GM19395 (cell line): ENCODE measurements around the gene OR2T10.
"Not testable (repeated sequence)": the region's sequence is repeated elsewhere in the genome, so short reads cannot be mapped to it uniquely, and the experiment has no call there.

Experiments
- ATAC-seq: cut with Tn5 transposase; IDR thresholded peaks from one replicate; pipeline ENCODE4 v1.9.1; 2021; ENCODE audit warnings: mild to moderate bottlenecking, moderate library complexity; ENCODE audit not compliant: unreplicated experiment

OR2T10 gene

DNA sequence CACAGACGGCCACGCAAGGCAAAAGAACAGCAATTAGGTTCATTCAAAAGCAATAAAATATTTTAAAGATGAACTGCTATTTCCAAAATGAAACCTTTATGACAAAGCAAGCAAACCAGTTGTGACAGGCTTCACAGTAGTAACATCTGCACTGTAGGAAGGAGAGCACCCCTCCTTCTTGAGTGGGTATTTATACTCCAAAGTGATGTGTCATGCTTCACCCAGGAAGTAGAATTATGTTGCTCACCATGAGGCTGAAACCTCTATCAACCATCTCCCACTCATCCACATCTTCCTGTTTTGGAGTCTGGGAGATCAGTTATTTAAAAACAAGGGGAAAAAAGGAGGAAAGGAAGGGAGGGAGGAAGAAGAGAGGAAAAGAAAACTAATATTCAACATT, 885 bp downstream of the OR2T10 start:
- ATAC-seq: no peak

GRCh38 chr1:248593226-248593625, 4.3 kb downstream of the OR2T10 start:
- no peak for ATAC-seq

DNA sequence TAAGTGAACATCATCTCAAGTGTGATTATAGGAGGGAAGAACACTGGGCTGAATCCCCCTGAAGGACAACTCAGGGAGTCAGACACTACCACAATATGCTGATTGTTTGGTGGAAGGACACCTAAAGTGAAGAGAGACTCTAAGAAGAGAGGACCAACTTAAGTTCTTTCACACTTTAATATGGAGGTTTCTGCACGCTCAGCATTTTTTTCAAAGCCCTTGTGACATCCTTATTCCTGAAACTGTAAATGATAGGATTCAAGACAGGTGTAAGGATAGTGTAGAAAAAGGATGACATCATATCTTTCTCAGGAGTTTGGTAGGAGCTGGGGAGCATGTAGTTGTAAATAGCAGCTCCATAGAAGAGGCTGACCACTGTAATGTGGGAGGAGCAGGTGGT, 4.8 kb downstream of the OR2T10 start:
- ATAC-seq: no peak

GRCh38 chr1:248590055-248590454, 7.4 kb downstream of the OR2T10 start:
- no peak for ATAC-seq

GRCh38 chr1:248589334-248589733, 8.2 kb downstream of the OR2T10 start:
- ATAC-seq: no peak

GRCh38 chr1:248585266-248585665, 12.2 kb downstream of the OR2T10 start:
- no peak for ATAC-seq

DNA sequence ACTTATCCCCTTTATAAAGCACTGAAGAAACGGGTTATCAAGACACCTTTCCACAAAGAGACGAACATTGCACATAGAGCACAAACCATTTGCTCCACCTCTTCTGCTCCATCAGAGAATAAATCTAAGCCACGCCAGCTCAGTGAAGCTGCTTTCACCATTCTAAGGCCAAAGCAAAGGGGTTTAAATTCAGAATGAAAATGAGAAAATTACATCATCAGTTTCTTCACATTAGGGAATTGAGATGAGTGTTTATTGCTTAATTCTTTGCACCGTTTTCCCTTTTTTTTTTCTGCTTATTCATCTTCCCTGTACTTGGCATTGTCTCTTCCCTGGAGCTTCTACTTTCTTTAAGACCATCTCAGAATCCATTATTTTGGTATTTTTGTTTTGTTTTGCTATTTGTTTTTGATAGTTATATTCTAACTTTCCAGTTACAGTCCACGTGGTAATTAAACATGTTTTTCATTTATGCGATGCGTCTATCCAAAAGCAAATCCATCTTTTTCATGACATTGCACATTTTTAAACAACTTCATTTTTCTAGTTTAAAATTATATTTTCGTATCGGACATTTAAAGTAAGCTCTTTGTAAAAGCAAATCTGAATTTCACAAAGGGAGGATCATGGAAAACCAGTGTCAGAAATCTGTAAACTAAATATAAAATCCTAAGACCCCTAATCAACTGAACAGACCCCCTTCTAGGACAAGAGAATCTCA, 21.1 kb downstream of the OR2T10 start:
- ATAC-seq: no peak

DNA sequence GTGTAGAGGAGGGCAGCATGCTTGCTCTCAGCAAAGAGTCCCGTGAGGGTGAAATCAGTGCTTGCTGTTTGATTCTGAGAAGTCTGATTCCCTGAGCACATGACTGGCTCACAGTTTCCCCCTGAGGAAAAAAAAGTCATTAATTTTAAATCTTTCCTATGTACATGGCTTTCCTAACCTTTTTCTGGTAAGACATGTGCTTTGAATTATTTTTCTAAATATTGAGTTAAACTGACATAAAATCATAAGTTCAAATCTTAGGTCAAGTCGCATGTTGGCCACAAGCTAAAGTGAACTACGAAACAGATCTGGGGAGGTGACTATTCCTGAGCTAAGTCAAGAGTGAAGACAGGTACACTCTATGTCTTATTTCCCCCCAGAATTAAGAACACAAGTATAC, 22.8 kb downstream of the OR2T10 start, which contains the start of gene OR2T34:
OR2T34 (minus strand) TSS at position 101 of the 400 bp plus-strand sequence; CDS start at position 101, 0 bp downstream.
- not testable (repeated sequence) for ATAC-seq

DNA sequence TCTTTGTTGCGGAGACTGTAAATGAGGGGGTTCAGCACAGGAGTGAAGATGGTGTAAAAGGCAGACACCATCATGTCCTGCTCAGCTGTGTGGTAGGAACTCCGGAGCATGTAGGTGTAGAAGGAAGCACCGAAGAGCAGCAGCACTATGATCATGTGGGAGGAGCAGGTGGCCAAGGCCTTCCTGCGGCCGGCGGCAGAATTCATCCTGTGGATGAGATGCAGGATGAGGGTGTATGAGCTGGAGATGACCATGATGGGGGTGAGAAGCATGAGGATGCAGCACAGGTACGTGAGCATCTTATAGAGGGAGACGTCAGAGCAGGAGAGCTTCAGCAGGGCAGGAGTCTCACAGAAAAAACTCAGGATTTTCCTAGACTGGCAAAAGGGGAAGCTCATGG, 23.6 kb downstream of the OR2T10 start:
- not testable (repeated sequence) for ATAC-seq

DNA sequence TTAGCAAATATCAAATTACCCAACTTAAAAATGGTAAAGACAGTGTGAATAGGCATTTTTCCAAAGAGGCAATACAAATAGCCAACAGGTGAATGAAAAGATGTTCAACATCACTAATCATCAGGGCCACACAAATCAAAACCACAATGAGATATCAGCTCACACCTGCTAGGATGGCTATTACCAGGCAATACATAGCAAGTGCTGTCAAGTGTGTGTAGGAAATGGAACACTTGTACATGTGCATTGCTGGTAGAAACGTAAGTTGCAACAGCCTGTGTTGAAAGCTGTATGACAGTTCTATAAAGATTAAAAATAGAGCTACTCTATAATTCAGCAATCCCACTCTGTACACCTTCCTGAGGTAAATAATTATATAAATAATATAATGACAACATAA, 25.5 kb downstream of the OR2T10 start:
- ATAC-seq: peak; percentile 96

DNA sequence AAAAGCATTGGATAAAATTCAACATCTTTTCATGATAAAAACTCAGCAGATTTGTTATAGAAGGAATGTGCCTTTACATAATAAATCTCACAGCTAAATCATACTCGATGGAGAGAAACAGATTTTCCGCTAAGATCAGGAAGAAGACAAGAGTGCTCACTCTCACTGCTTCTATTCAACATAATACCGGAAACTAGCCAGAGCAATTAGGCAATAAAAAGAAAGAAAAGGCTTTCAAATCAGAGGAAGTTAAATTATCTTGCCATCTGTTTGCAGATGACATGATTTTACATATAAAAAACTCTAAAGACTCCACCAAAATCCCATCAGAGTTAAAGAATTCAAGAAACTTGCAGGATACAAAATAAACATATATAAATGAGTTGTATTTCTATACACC, 26.7 kb downstream of the OR2T10 start:
- ATAC-seq: not testable (repeated sequence)

- not testable (repeated sequence) for ATAC-seq
Observed at GRCh38 chr1:248569049-248569448, 28.5 kb downstream of the OR2T10 start.

DNA sequence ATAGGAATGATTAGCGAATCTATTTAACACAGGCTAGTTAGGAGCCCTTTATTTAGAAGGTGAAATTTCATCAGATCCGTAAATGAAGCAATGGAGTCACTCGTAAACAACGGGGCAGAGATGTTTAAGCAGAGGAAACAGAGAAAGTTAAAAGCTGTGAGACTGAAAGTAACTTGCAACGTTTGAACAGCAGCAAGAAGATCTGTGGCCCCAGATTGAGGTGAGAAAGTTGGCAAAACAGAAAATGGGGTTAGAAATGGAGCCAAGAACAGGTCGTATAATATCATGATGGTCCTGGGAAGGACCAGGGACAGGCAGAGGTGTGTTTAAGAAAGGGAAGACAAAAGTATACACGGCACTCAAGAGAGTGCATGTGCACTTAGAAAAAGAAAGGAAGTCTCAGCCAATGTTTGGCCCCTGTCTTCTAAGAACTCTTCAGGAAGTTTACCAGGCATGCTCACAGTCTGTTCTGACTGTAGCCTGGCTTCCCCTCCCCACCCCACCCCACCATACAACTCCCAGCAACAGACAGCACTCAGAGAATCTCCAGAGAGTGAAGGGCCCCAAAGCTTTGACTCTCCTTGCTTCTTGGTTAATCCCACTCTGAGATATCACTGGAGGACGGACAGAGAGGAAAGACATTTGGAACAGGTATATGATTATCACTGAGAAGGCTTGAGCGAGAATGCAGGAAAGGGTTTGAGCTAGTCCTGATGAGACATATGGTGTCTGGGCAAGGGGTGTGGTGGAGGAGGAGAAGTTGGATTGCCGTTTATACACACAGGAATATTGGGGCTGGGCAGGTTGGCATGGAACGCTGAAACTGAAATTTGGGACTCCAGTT, 31.7 kb downstream of the OR2T10 start:
- ATAC-seq: peak; percentile 93

GRCh38 chr1:248562672-248563071, 34.8 kb downstream of the OR2T10 start, which contains the start of gene OR2T29:
OR2T29 (minus strand) TSS chr1:248562772; CDS start chr1:248559491, 3,281 bp downstream.
- ATAC-seq: not testable (repeated sequence)

DNA sequence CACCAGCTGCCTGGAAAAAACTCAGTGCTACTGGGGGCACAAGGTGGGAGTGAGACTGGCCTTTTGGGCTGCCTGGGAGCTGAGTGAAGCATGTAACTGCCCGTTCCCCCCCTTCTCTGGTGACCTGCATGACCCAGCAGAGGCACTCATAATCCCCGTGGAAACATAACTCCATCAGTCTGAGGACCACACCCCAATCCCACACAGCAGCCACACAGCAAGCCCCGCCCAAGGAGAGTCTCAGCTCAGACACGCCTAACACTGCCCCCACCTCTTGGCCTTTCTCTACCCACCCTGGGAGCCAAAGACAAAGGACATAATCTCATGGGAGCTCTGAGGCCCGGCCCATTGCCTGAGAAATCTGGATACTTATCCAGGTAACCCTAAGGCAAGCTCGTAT, 46.5 kb downstream of the OR2T10 start:
- ATAC-seq: not testable (repeated sequence)

DNA sequence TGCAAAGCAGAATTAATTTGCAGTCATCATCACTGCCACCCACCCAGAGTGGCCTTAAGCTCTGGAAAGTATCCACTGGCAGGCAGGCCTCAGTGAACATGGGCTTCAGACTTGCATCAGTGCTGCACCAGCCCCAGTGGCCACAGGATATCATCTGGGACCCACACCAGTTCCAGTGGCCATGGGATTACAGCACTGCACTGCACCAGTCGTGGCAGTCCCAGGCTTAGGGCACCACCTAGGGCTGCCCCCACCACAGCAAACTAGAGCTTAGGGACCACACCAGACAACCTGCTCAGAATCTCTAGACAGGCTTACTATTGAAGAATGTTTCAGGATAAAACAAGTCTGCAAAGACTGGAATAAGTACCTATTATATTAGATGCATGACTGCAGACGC, 50.1 kb downstream of the OR2T10 start:
- ATAC-seq: not testable (repeated sequence)
